ENCODE measurements around the gene LRRC1. TPM values are rescaled to one million over a fixed set of nuclear protein-coding genes. Genes with fewer than 3 reads are reported as not detected.

The LRRC1 gene
- total and polyA plus RNA-seq, 2 of the 8 experiments (the other 6 are each of a cell fraction or from before 2014, with no cell fraction given), result 6.7 to 15.9 TPM

DNA sequence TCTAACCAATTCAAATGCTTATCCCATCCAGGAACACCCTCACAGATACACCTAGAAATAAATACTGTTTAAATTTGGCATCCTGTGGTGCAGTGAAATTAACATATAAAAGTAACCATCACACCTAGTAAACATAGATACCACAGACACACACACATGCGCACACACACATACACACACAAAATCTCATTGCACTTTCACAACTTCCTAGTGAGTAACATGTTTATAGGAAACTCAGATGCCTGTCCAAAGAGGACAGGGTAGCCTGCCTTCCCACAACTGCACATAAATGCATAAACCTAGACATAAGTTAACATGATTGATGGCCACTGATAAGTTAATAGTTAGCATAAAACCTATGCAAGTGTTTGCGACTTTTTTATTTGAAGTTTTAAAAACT lies 56.8 kb downstream of the LRRC1 start:
- no peak for FAIRE-seq
- POLR2A ChIA-PET (ENCODE audit: partially characterized antibody), result no interaction called here
- TF ChIP-seq GABPA (IDR thresholded peaks at IDR 0.05; ENCODE audit: borderline replicate concordance, insufficient read depth, low read length) (no peak), RBBP5 (IDR thresholded peaks at IDR 0.05; ENCODE audit: borderline replicate concordance, low read depth, low read length) (no peak), ZNF274 (IDR thresholded peaks at IDR 0.05; ENCODE audit: borderline replicate concordance, extremely low read depth, low read length) (no peak), NANOG (IDR thresholded peaks at IDR 0.05; ENCODE audit: insufficient read depth, low read depth, low read length, poor library complexity, severe bottlenecking) (no peak), KDM1A (IDR thresholded peaks at IDR 0.05; ENCODE audit: borderline replicate concordance, low read length) (no peak), FOSL1 (IDR thresholded peaks at IDR 0.05; ENCODE audit: insufficient read depth, low read depth, low read length) (no peak)
- TF ChIP-seq, protein P1, sequence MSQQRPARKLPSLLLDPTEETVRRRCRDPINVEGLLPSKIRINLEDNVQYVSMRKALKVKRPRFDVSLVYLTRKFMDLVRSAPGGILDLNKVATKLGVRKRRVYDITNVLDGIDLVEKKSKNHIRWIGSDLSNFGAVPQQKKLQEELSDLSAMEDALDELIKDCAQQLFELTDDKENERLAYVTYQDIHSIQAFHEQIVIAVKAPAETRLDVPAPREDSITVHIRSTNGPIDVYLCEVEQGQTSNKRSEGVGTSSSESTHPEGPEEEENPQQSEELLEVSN (IDR thresholded peaks at IDR 0.05), result no peak

More for the DNA sequence above, 56.8 kb downstream of the LRRC1 start:
- Histone ChIP-seq H3K18ac (ENCODE audit: extremely low read depth, low read length) (no peak overlapping the region), H2BK15ac (ENCODE audit: low read length) (no peak overlapping the region), H4K20me1 (replicated peaks in 1 of 2; ENCODE audit: control insufficient read depth in 1 of 2, insufficient read depth in 2 of 2, low read length in 2 of 2) (peaks cover 0 to 1% of the 10 kb centered on the region in 2 experiments), H2AK5ac (ENCODE audit: low read depth, low read length) (no peak overlapping the region), H4K91ac (replicated peaks; ENCODE audit: insufficient read length, low read length) (no peak overlapping the region), H3K36me3 (ENCODE audit: control insufficient read depth in 2 of 4, insufficient read depth in 4 of 4, low read length in 3 of 4) (no peaks in the 10 kb centered on the region), H3K27ac (ENCODE audit: low read depth, low read length) (no peak overlapping the region), H3K27me3 (replicated peaks in 1 of 4; ENCODE audit: control insufficient read depth in 3 of 4, extremely low read depth in 1 of 4, insufficient read depth in 3 of 4, low read length in 3 of 4) (no peaks in the 10 kb centered on the region), H2AFZ (ENCODE audit: low read length) (no peak overlapping the region), H3K56ac (replicated peaks; ENCODE audit: insufficient read length, low read depth, low read length) (no peak overlapping the region), H2BK12ac (ENCODE audit: low read depth, low read length) (no peak overlapping the region), H3K9me3 (ENCODE audit: insufficient read depth in 2 of 2, low read depth in 1 of 2, low read length in 1 of 2) (no peaks in the 10 kb centered on the region), H3K4me1 (replicated peaks in 1 of 4; ENCODE audit: control insufficient read depth in 3 of 4, insufficient read depth in 4 of 4, low read length in 3 of 4) (peaks cover 0 to 4% (median 0%) of the 10 kb centered on the region in 4 experiments; a peak in 1 of 7 replicates), H3K14ac (ENCODE audit: insufficient read length) (no peak overlapping the region), H3K4ac (replicated peaks; ENCODE audit: insufficient read length, low read depth, low read length) (no peak overlapping the region), H3K4me3 (ENCODE audit: extremely low read depth in 1 of 4, insufficient read depth in 2 of 4, low read depth in 3 of 4, low read length in 4 of 4) (no peak overlapping the region), H4K5ac (ENCODE audit: insufficient read length, low read depth, low read length) (no peak overlapping the region), H4K8ac (ENCODE audit: extremely low read depth, insufficient read depth, low read length) (no peak overlapping the region), H2BK20ac (ENCODE audit: low read length) (no peak overlapping the region), H3K79me1 (ENCODE audit: low read depth, low read length) (no peaks in the 10 kb centered on the region; the same call in 1 of the 2 replicates), H2BK5ac (ENCODE audit: low read depth, low read length) (no peak overlapping the region), H3K23me2 (ENCODE audit: low read depth, low read length) (no peaks in the 10 kb centered on the region), H3K4me2 (ENCODE audit: insufficient read depth in 1 of 2, low read depth in 2 of 2, low read length in 2 of 2) (no peak overlapping the region), H3K23ac (ENCODE audit: insufficient read length) (no peak overlapping the region), H3K79me2 (ENCODE audit: control insufficient read depth in 1 of 2, insufficient read depth in 2 of 2, low read length in 2 of 2) (no peaks in the 10 kb centered on the region; a peak in 1 of 4 replicates), H3K9ac (replicated peaks in 1 of 4; ENCODE audit: extremely low read depth in 1 of 4, low read depth in 3 of 4, low read length in 3 of 4) (no peak overlapping the region; a peak in 1 of 7 replicates), H2BK120ac (replicated peaks; ENCODE audit: low read depth, low read length) (no peak overlapping the region)
- WGBS, 2 experiments (ENCODE audit: extremely low coverage in 1 of 2, insufficient coverage in 1 of 2, insufficient read length in 1 of 2, insufficient replicate concordance in 2 of 2, low coverage in 1 of 2, low lambda C conversion rate in 2 of 2, missing lambda C conversion rate in 1 of 2), result 90% methylated on average over 2 of the region's 2 CpGs; no CpG with 5 or more reads in 1 of the 2 experiments
- no peak for DNase-seq (ENCODE audit: low read depth in 1 of 2, low spot score in 2 of 2)
- CTCF ChIA-PET (ENCODE audit: partially characterized antibody), result no interaction called here
